ENCODE measurements around the gene OSBP2. TPM values are rescaled to one million over a fixed set of nuclear protein-coding genes. Genes with fewer than 3 reads are reported as not detected.

Gene OSBP2
- total and polyA plus RNA-seq, 2 of the 13 experiments (the other 11 are each of a cell fraction or from before 2014, with no cell fraction given), result 5.0 to 7.7 TPM

DNA sequence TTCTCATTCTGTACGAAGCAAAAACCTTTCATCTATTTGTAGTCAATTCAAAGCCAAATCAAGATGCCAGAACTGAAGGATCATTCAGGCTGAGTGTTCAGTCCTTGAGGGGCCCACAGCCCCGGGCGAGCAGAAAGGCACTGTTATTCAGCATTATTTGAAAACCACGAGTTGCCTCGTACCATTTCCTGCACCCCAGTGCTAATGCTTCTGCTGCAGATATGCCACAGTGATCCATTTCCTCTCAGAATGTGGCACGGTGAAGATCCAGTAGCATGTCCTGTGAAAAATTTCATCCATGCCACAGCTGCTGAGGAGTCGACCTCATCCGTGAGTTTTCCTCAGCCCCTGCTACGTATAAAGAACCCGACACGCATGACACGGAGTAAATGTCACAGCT, 85.4 kb downstream of the OSBP2 start:
- Histone ChIP-seq H3K9me3 (ENCODE audit: low read length) (no peaks in the 10 kb centered on the region), H3K4me2 (ENCODE audit: low read depth, low read length) (no peak overlapping the region), H2AFZ (ENCODE audit: low read length) (no peak overlapping the region), H4K20me1 (ENCODE audit: insufficient read depth, low read length) (no peaks in the 10 kb centered on the region), H3K27ac (ENCODE audit: extremely low read length, insufficient read depth, low read length) (no peak overlapping the region), H3K36me3 (replicated peaks in 1 of 2; ENCODE audit: control insufficient read depth in 1 of 2, insufficient read depth in 2 of 2, low read length in 2 of 2) (no peaks in the 10 kb centered on the region), H3K79me2 (ENCODE audit: insufficient read depth, low read length) (no peaks in the 10 kb centered on the region), H3K9ac (ENCODE audit: insufficient read depth, low read depth, low read length) (no peak overlapping the region), H3K4me1 (ENCODE audit: insufficient read depth, low read length) (peaks cover 11% of the 10 kb centered on the region), H3K4me3 (replicated peaks in 1 of 3; ENCODE audit: insufficient read depth in 1 of 3, low read depth in 2 of 3, low read length in 3 of 3) (no peak overlapping the region), H3K27me3 (ENCODE audit: control insufficient read depth in 1 of 2, insufficient read depth in 2 of 2, low read length in 2 of 2) (peaks cover 0 to 14% of the 10 kb centered on the region in 2 experiments; a peak in 2 of 5 replicates)
- no peak for FAIRE-seq
- CTCF ChIA-PET (ENCODE audit: low intra/inter-chr PET ratio, low total read pairs), result no interaction called here
- in situ Hi-C loops (cut with HindIII; ENCODE audit: extremely low pct_ligation_motif_present, low pct_unique_long_range_greater_than_20kb) (no loop called here), intact Hi-C loops (cut with micrococcal nuclease; ENCODE audit: unreplicated experiment) (no loop called here)
- WGBS (ENCODE audit: low lambda C conversion rate), result 34% methylated on average over 10 of the region's 12 CpGs
- DNase-seq (ENCODE audit: low spot score), result no peak
- POLR2A ChIA-PET, result no interaction called here
- no peak for ATAC-seq
- BruUV-seq (replicated peaks), result no TSS peak
- TF ChIP-seq ZNF180 (CRISPR knock-in tag; IDR thresholded peaks at IDR 0.05; ENCODE audit: borderline replicate concordance, low read depth) (no peak), ZNF616 (CRISPR knock-in tag; IDR thresholded peaks at IDR 0.05; ENCODE audit: low read depth) (no peak), CHD4 (IDR thresholded peaks at IDR 0.05; ENCODE audit: borderline replicate concordance, low read length) (no peak)
- TF ChIP-seq, protein P1, sequence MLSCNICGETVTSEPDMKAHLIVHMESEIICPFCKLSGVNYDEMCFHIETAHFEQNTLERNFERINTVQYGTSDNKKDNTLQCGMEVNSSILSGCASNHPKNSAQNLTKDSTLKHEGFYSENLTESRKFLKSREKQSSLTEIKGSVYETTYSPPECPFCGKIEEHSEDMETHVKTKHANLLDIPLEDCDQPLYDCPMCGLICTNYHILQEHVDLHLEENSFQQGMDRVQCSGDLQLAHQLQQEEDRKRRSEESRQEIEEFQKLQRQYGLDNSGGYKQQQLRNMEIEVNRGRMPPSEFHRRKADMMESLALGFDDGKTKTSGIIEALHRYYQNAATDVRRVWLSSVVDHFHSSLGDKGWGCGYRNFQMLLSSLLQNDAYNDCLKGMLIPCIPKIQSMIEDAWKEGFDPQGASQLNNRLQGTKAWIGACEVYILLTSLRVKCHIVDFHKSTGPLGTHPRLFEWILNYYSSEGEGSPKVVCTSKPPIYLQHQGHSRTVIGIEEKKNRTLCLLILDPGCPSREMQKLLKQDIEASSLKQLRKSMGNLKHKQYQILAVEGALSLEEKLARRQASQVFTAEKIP (CRISPR knock-in tag; IDR thresholded peaks at IDR 0.05; ENCODE audit: borderline replicate concordance), result no peak

DNA sequence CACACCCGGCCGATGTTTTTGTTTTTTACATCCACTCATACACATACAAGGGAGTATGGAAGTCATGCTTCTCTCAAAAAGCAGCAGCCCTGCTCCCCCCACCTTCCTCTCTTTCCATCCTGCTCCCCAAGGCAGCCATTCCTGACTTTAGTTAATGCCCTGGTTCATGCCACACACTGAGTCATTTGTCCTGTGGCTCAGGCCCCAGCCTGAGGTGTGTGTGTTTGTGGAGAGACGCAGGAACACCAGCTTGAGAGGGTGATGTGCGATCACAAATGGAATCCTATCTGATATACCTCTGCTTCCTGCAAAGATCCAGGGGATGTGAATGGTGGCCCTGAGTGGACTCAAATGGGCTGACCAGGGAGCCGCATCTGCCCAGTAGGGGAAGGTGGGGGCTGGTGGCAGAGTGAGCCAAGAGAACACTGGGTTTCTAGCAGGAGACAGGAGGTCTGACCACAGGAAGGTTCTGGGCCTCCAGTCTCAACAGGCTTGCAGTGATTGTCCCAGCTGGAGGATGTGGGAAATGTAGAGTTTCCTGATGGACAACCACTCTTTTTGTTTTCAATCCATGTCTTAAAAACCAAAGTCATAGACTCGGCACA, 86.7 kb downstream of the OSBP2 start:
- 45% methylated on average over 6 of the region's 6 CpGs for WGBS (ENCODE audit: low lambda C conversion rate)
- Histone ChIP-seq H2AFZ (ENCODE audit: low read length) (no peak overlapping the region), H3K79me2 (ENCODE audit: insufficient read depth, low read length) (no peaks in the 10 kb centered on the region), H3K9ac (ENCODE audit: insufficient read depth, low read depth, low read length) (no peak overlapping the region), H3K27me3 (ENCODE audit: control insufficient read depth in 1 of 2, insufficient read depth in 2 of 2, low read length in 2 of 2) (peaks cover 0 to 14% of the 10 kb centered on the region in 2 experiments; a peak in 2 of 5 replicates), H3K9me3 (ENCODE audit: low read length) (no peaks in the 10 kb centered on the region), H4K20me1 (ENCODE audit: insufficient read depth, low read length) (no peaks in the 10 kb centered on the region), H3K36me3 (replicated peaks in 1 of 2; ENCODE audit: control insufficient read depth in 1 of 2, insufficient read depth in 2 of 2, low read length in 2 of 2) (no peaks in the 10 kb centered on the region), H3K4me2 (ENCODE audit: low read depth, low read length) (no peak overlapping the region), H3K4me1 (ENCODE audit: insufficient read depth, low read length) (peaks cover 11% of the 10 kb centered on the region), H3K4me3 (replicated peaks in 1 of 3; ENCODE audit: insufficient read depth in 1 of 3, low read depth in 2 of 3, low read length in 3 of 3) (no peak overlapping the region), H3K27ac (ENCODE audit: extremely low read length, insufficient read depth, low read length) (no peak overlapping the region)
- in situ Hi-C loops (cut with HindIII; ENCODE audit: extremely low pct_ligation_motif_present, low pct_unique_long_range_greater_than_20kb), result no loop called here
- BruUV-seq (replicated peaks), result no TSS peak
- TF ChIP-seq ZNF138 (CRISPR knock-in tag; IDR thresholded peaks at IDR 0.05; ENCODE audit: low read depth) (no peak), RFX1 (IDR thresholded peaks at IDR 0.05) (no peak), BORCS8-MEF2B (CRISPR knock-in tag; IDR thresholded peaks at IDR 0.05) (no peak), ZC3H4 (CRISPR knock-in tag; IDR thresholded peaks at IDR 0.05; ENCODE audit: borderline replicate concordance) (no peak)
- TF ChIP-seq, protein P2, sequence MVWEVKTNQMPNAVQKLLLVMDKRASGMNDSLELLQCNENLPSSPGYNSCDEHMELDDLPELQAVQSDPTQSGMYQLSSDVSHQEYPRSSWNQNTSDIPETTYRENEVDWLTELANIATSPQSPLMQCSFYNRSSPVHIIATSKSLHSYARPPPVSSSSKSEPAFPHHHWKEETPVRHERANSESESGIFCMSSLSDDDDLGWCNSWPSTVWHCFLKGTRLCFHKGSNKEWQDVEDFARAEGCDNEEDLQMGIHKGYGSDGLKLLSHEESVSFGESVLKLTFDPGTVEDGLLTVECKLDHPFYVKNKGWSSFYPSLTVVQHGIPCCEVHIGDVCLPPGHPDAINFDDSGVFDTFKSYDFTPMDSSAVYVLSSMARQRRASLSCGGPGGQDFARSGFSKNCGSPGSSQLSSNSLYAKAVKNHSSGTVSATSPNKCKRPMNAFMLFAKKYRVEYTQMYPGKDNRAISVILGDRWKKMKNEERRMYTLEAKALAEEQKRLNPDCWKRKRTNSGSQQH (CRISPR knock-in tag; IDR thresholded peaks at IDR 0.05; ENCODE audit: low read depth), result no peak
- TF ChIP-seq, protein P3, sequence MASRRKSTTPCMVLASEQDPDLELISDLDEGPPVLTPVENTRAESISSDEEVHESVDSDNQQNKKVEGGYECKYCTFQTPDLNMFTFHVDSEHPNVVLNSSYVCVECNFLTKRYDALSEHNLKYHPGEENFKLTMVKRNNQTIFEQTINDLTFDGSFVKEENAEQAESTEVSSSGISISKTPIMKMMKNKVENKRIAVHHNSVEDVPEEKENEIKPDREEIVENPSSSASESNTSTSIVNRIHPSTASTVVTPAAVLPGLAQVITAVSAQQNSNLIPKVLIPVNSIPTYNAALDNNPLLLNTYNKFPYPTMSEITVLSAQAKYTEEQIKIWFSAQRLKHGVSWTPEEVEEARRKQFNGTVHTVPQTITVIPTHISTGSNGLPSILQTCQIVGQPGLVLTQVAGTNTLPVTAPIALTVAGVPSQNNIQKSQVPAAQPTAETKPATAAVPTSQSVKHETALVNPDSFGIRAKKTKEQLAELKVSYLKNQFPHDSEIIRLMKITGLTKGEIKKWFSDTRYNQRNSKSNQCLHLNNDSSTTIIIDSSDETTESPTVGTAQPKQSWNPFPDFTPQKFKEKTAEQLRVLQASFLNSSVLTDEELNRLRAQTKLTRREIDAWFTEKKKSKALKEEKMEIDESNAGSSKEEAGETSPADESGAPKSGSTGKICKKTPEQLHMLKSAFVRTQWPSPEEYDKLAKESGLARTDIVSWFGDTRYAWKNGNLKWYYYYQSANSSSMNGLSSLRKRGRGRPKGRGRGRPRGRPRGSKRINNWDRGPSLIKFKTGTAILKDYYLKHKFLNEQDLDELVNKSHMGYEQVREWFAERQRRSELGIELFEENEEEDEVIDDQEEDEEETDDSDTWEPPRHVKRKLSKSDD (CRISPR knock-in tag; IDR thresholded peaks at IDR 0.05; ENCODE audit: low read depth), result no peak
- POLR2A ChIA-PET, result no interaction called here
- intact Hi-C loops (cut with micrococcal nuclease; ENCODE audit: unreplicated experiment), result no loop called here
- no peak for FAIRE-seq
- ATAC-seq, result no peak
- DNase-seq (ENCODE audit: low spot score), result no peak
- CTCF ChIA-PET (ENCODE audit: low intra/inter-chr PET ratio, low total read pairs), result no interaction called here
